HCT116 (cell line): Measurements from ENCODE around the gene MINK1. TPM values are rescaled to one million over a fixed set of nuclear protein-coding genes. Genes with fewer than 3 reads are reported as not detected.

Source experiments
- ATAC-seq: fragments of 200-7000 bp; cut with Tn5 transposase; 2 replicates; pipeline ENCODE4 v1.9.1; 2020; ENCODE audit warnings: mild to moderate bottlenecking, moderate library complexity
- BruUV-seq: library from RNA; stranded (reverse); fragments of 400-500 nt; replicated peaks from 2 replicates; lab custom pipeline; 2021; lab: Mats Ljungman, UMichigan
- CTCF ChIA-PET: fragments of 300-600 bp; sonication (Branson Sonifier 250); formaldehyde crosslinking; loops from one replicate; lab custom pipeline; 2021; ENCODE audit warnings: antibody characterized with exemption; lab: Charles Lee
- POLR2A ChIA-PET: fragments of 300-600, 350-600 bp; sonication (Branson Sonifier 250); formaldehyde crosslinking; loops from one replicate; lab custom pipeline; 2021; ENCODE audit warnings: antibody characterized with exemption; lab: Charles Lee
- RAD21 ChIA-PET, 2 experiments: fragments of 300-600 bp; sonication (Branson Sonifier 250); formaldehyde crosslinking; loops; one replicate each; lab custom pipeline; 2023; ENCODE audit warnings: low total read pairs in 2 of 2; ENCODE audit not compliant: uncharacterized antibody in 2 of 2, unreplicated experiment in 2 of 2, low non-redundant PET in 1 of 2; lab: Charles Lee
- DNase-seq: peaks from one replicate; pipeline ENCODE4 v3.0.0-alpha.2; 2010; ENCODE audit warnings: low read depth, low spot score
- H2AFZ ChIP-seq: fragments of 200-600 bp; shearing (Covaris generic), sonication (generic); 2 replicates; pipeline ENCODE4 v1.6.1; 2017; ENCODE audit warnings: low read depth, mixed run types, mixed read lengths, antibody characterized with exemption, low read length; ENCODE audit not compliant: poor library complexity, severe bottlenecking
- H3K27ac ChIP-seq: 2 replicates; pipeline ENCODE4 v1.5.1; 2012; ENCODE audit warnings: low read depth, low read length
- H3K27me3 ChIP-seq: fragments of 200-600 bp; sonication (generic); 2 replicates; pipeline ENCODE4 v1.6.1; 2016; ENCODE audit warnings: mixed run types, low read length, mixed read lengths; ENCODE audit not compliant: insufficient read depth
- H3K36me3 ChIP-seq, 2 experiments: fragments of 200-500 bp in 1 of 2; fragments of 200-600 bp in 1 of 2; sonication (Bioruptor generic) in 1 of 2; sonication (generic) in 1 of 2; 2 replicates each; pipeline versions ENCODE4 v1.5.1 to v1.6.1; 2014 to 2016; ENCODE audit warnings: low read length in 2 of 2, inconsistent platforms in 1 of 2, mixed read lengths in 1 of 2, mixed run types in 1 of 2; ENCODE audit not compliant: insufficient read depth in 2 of 2, control insufficient read depth in 1 of 2
- H3K4me1 ChIP-seq, 2 experiments: fragments of 200-600 bp in 1 of 2; sonication (generic) in 1 of 2; 2 replicates each; pipeline versions ENCODE4 v1.5.1 to v1.6.1; 2012 to 2017; ENCODE audit warnings: low read length in 2 of 2, inconsistent platforms in 1 of 2, mild to moderate bottlenecking in 1 of 2, mixed read lengths in 1 of 2, mixed run types in 1 of 2, moderate library complexity in 1 of 2; ENCODE audit not compliant: insufficient read depth in 2 of 2, control insufficient read depth in 1 of 2
- H3K4me2 ChIP-seq: fragments of 200-600 bp; sonication (generic); 2 replicates; pipeline ENCODE4 v1.6.1; 2017; ENCODE audit warnings: mixed run types, low read length, mixed read lengths
- H3K4me3 ChIP-seq, 2 experiments: fragments of 200-600 bp in 1 of 2; sonication (generic) in 1 of 2; replicated peaks in 1 of 2; 2 replicates each; pipeline ENCODE4 v1.5.1; 2011 to 2016; ENCODE audit warnings: low read length in 2 of 2, control low read depth in 1 of 2, low read depth in 1 of 2, mild to moderate bottlenecking in 1 of 2, mixed read lengths in 1 of 2, mixed run types in 1 of 2
- H3K79me2 ChIP-seq: fragments of 200-600 bp; sonication (generic); 2 replicates; pipeline ENCODE4 v1.6.1; 2017; ENCODE audit warnings: mild to moderate bottlenecking, mixed run types, low read length, moderate library complexity, mixed read lengths; ENCODE audit not compliant: insufficient read depth
- H3K9ac ChIP-seq: fragments of 200-600 bp; sonication (generic); 2 replicates; pipeline ENCODE4 v1.6.1; 2016; ENCODE audit warnings: low read length, mixed read lengths
- H3K9me2 ChIP-seq: fragments of 200-600 bp; sonication (generic), shearing (Covaris generic); 2 replicates; pipeline ENCODE4 v1.6.1; 2017; ENCODE audit warnings: mixed run types, mild to moderate bottlenecking, moderate library complexity; ENCODE audit not compliant: insufficient read depth
- H3K9me3 ChIP-seq, 2 experiments: fragments of 200-500 bp in 1 of 2; fragments of 200-600 bp in 1 of 2; sonication (Bioruptor generic) in 1 of 2; sonication (generic) in 1 of 2; 2 replicates each; pipeline ENCODE4 v1.6.1; 2014 to 2017; ENCODE audit warnings: low read length in 2 of 2, mixed read lengths in 2 of 2, inconsistent platforms in 1 of 2, low read depth in 1 of 2, mild to moderate bottlenecking in 1 of 2, mixed run types in 1 of 2, moderate library complexity in 1 of 2; ENCODE audit not compliant: control insufficient read depth in 1 of 2, insufficient read depth in 1 of 2
- H4K20me1 ChIP-seq: fragments of 200-600 bp; sonication (generic), shearing (Covaris generic); 2 replicates; pipeline ENCODE4 v1.6.1; 2017; ENCODE audit warnings: mixed run types, mild to moderate bottlenecking, moderate library complexity; ENCODE audit not compliant: insufficient read depth
- ATF3 ChIP-seq: IDR thresholded peaks from 2 replicates; pipeline ENCODE4 v1.6.1; 2012
- CEBPB ChIP-seq: IDR thresholded peaks from 2 replicates; pipeline ENCODE4 v1.6.1; 2012; ENCODE audit warnings: low read depth
- CTCF ChIP-seq, 3 experiments: fragments of 200-600 bp in 1 of 3; sonication (generic) in 1 of 3; IDR thresholded peaks in 2 of 3; conservative IDR thresholded peaks in 1 of 3; 2 replicates each; pipeline ENCODE4 v1.5.1; 2012 to 2017; ENCODE audit warnings: low read depth in 2 of 3, low read length in 2 of 3, antibody characterized with exemption in 1 of 3, borderline replicate concordance in 1 of 3, control low read depth in 1 of 3, mild to moderate bottlenecking in 1 of 3, mixed read lengths in 1 of 3, mixed run types in 1 of 3, moderate library complexity in 1 of 3; ENCODE audit not compliant: insufficient read depth in 1 of 3
- EZH2 ChIP-seq: fragments of 200-600 bp; sonication (generic); IDR thresholded peaks from 2 replicates; pipeline ENCODE4 v1.6.1; 2017; ENCODE audit warnings: antibody characterized with exemption, mixed run types
- EZH2phosphoT487 ChIP-seq: fragments of 200-600 bp; IDR thresholded peaks from 2 replicates; pipeline ENCODE4 v1.6.1; 2018; ENCODE audit warnings: antibody characterized with exemption, borderline replicate concordance
- JUND ChIP-seq: IDR thresholded peaks from 2 replicates; pipeline ENCODE4 v1.6.1; 2012
- POLR2A ChIP-seq: IDR thresholded peaks from 2 replicates; pipeline ENCODE4 v1.7.0; 2011; ENCODE audit warnings: borderline replicate concordance; ENCODE audit not compliant: insufficient read depth, insufficient read length; ENCODE audit errors: extremely low read depth
- POLR2AphosphoS5 ChIP-seq: IDR thresholded peaks from 2 replicates; pipeline ENCODE4 v1.6.1; 2011; ENCODE audit warnings: mild to moderate bottlenecking, low read depth, low read length, moderate library complexity
- REST ChIP-seq: IDR thresholded peaks from 2 replicates; pipeline ENCODE4 v1.6.1; 2012; ENCODE audit warnings: low read depth
- SIN3A ChIP-seq: IDR thresholded peaks from 2 replicates; pipeline ENCODE4 v1.6.1; 2012; ENCODE audit warnings: low read depth
- SP1 ChIP-seq: IDR thresholded peaks from 2 replicates; pipeline ENCODE4 v1.6.1; 2012; ENCODE audit warnings: low read depth
- SRF ChIP-seq: IDR thresholded peaks from 2 replicates; pipeline ENCODE4 v1.6.1; 2012; ENCODE audit warnings: low read depth
- TCF7L2 ChIP-seq: IDR thresholded peaks from 2 replicates; pipeline ENCODE4 v1.7.0; 2011; ENCODE audit warnings: borderline replicate concordance, inconsistent platforms; ENCODE audit not compliant: insufficient read depth, insufficient read length; ENCODE audit errors: extremely low read depth
- YY1 ChIP-seq: IDR thresholded peaks from 2 replicates; pipeline ENCODE4 v1.6.1; 2011; ENCODE audit warnings: low read length, low read depth, moderate library complexity, mild to moderate bottlenecking; ENCODE audit not compliant: insufficient replicate concordance; ENCODE audit errors: extremely low read depth
- intact Hi-C: fragments of 100-400 bp; cut with micrococcal nuclease; formaldehyde crosslinking; loops from 2 replicates; pipeline ENCODE4 v1.10.0; 2022
- total RNA-seq: library from RNA; stranded (reverse); gene quantifications from one replicate; pipeline ENCODE4 v1.2.1, GENCODE V29; 2021; ENCODE audit not compliant: unreplicated experiment

Gene MINK1
- total RNA-seq, 1 experiment from 2014 or later: 85.2 TPM

GRCh38 chr17:4836221-4836620, 3.1 kb downstream of the MINK1 start:
- Histone ChIP-seq H3K9me2 (no peaks in the 10 kb centered on the region), H4K20me1 (no peaks in the 10 kb centered on the region; the same call in 1 of the 2 replicates), H3K9me3 (no peaks in the 10 kb centered on the region), H3K4me1 (peaks cover 16 to 34% of the 10 kb centered on the region in 2 experiments), H3K9ac (no peak overlapping the region), H3K4me3 (no peak overlapping the region), H2AFZ (no peak overlapping the region), H3K27me3 (no peaks in the 10 kb centered on the region), H3K4me2 (no peak overlapping the region), H3K36me3 (peaks cover 3 to 13% of the 10 kb centered on the region in 2 experiments; a peak in 1 of 4 replicates), H3K27ac (no peak overlapping the region), H3K79me2 (peaks cover 78% of the 10 kb centered on the region)
- BruUV-seq: no TSS peak
- POLR2A ChIA-PET: no interaction called here
- no peak for ATAC-seq
- RAD21 ChIA-PET: no interaction called here
- intact Hi-C loops: loop anchor here (10.0 kb wide), 1 partner anchor 49 kb away; no protein-coding TSS in a partner anchor
- DNase-seq: no peak
- CTCF ChIA-PET: no interaction called here
- TF ChIP-seq SP1 (no peak), SIN3A (no peak), JUND (no peak), YY1 (no peak), CEBPB (no peak), CTCF (IDR thresholded peaks at IDR 0.05 in 2 of 3, conservative IDR thresholded peaks at IDR 0.05 in 1 of 3; ENCODE audit: borderline replicate concordance in 1 of 3, insufficient read depth in 1 of 3, low read depth in 2 of 3, low read length in 2 of 3) (no peak), TCF7L2 (no peak), POLR2AphosphoS5 (no peak), SRF (no peak), EZH2 (no peak), ATF3 (no peak), EZH2phosphoT487 (no peak), POLR2A (no peak), REST (no peak)
